Nephron progenitor cell (in vitro differentiated cells): ENCODE data around the gene DHRS7.

Experiments
- DNase-seq: peaks from one replicate; pipeline ENCODE4 v3.0.0; 2021
- H3K27ac Mint-ChIP-seq: 2 replicates; pipeline ENCODE4 v1.8.0; 2021; ENCODE audit warnings: mild to moderate bottlenecking, moderate library complexity, mixed read lengths
- H3K27me3 Mint-ChIP-seq: 2 replicates; pipeline ENCODE4 v1.8.0; 2021; ENCODE audit warnings: mild to moderate bottlenecking, low read depth, mixed read lengths; ENCODE audit not compliant: poor library complexity
- H3K36me3 Mint-ChIP-seq: 2 replicates; pipeline ENCODE4 v1.8.0; 2021; ENCODE audit warnings: low read depth, mixed read lengths
- H3K4me1 Mint-ChIP-seq: 2 replicates; pipeline ENCODE4 v1.8.0; 2021; ENCODE audit warnings: mixed read lengths
- H3K4me3 Mint-ChIP-seq: 2 replicates; pipeline ENCODE4 v1.8.0; 2021; ENCODE audit warnings: mild to moderate bottlenecking, moderate library complexity, mixed read lengths
- H3K9me3 Mint-ChIP-seq: 2 replicates; pipeline ENCODE4 v1.8.0; 2021; ENCODE audit warnings: mild to moderate bottlenecking, moderate library complexity, mixed read lengths
- TF ChIP-seq, protein P1 (sequence below): fragments of 200-600 bp; sonication (generic); IDR thresholded peaks from 2 replicates; pipeline ENCODE4 v1.5.0; 2021; ENCODE audit warnings: antibody characterized with exemption

The DHRS7 gene

DNA sequence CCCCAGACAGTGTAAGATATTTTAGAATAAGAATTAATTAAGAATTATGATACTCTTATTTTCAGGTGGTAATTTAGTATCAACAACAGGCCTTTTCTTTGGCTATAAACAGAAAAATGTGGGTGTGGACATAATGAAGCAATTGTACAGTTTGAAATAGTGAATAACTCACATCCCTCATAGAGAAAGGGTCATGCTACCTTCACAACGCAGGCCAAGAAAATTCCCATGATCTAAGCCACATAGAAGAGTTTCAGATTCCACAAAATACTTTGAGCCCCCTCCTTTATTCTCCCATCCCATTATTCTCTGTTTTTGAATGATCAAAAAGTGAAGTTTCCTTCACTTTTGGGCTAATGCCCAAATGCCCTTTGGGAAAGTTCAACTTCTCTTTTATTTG, 23.5 kb upstream of the DHRS7 start:
- TF ChIP-seq, protein P1, sequence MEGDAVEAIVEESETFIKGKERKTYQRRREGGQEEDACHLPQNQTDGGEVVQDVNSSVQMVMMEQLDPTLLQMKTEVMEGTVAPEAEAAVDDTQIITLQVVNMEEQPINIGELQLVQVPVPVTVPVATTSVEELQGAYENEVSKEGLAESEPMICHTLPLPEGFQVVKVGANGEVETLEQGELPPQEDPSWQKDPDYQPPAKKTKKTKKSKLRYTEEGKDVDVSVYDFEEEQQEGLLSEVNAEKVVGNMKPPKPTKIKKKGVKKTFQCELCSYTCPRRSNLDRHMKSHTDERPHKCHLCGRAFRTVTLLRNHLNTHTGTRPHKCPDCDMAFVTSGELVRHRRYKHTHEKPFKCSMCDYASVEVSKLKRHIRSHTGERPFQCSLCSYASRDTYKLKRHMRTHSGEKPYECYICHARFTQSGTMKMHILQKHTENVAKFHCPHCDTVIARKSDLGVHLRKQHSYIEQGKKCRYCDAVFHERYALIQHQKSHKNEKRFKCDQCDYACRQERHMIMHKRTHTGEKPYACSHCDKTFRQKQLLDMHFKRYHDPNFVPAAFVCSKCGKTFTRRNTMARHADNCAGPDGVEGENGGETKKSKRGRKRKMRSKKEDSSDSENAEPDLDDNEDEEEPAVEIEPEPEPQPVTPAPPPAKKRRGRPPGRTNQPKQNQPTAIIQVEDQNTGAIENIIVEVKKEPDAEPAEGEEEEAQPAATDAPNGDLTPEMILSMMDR: no peak
- no peak for DNase-seq
- peaks cover 9% of the 10 kb centered on the region for H3K4me1 Mint-ChIP-seq
- H3K36me3 Mint-ChIP-seq: no peaks in the 10 kb centered on the region
- H3K27me3 Mint-ChIP-seq: peaks cover 7% of the 10 kb centered on the region
- no peak overlapping the region for H3K4me3 Mint-ChIP-seq
- H3K9me3 Mint-ChIP-seq: no peaks in the 10 kb centered on the region
- no peak overlapping the region for H3K27ac Mint-ChIP-seq

DNA sequence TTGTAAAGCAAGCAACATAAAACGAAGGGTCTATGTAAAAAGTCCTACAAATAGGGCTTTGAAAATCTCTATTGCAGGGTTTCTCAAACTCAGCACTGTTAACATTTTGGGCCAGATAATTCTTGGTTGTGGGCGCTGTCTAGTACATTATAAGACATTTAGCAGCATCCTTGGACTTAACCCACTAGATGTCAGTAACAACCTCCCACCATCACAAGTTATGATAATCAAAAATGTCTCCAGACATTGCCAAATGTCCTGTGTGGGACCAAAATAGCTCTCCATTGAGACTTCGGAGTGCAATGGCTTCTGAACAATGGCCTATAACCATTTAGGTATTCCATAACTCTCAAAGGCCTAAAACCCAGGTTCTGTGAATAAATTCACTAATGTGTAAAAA, 22.9 kb upstream of the DHRS7 start:
- H3K27ac Mint-ChIP-seq: no peak overlapping the region

DNA sequence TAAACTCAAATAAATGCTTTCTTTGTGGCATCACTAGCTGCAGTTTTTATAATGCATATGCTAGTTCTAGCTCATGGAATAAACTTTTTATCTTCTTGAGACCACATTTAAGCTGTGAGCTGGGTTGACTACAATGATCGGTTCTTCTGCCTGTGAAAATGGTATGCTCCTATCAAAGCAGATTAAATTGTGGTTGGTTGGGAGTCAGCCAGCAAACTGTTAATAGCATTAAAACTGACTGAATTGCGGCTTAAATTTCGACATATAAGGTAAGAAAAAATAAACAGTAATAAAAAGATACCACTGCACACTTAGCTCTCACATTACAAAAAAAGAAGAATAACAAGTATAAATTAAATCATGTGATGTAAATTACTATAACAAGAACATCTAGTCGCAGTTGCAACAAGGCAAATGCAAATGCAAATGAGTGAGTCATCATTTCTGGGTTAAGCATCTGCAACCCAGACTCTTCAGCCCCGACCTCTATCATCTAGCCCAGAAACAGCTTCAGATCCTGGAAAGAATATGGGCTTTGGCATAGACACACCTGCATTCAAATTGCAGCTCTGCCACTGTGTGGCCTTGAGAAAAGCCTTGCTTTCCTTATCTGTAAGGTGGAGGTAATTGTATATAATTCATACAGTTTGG, 19.8 kb upstream of the DHRS7 start:
- no peak for DNase-seq
- no peaks in the 10 kb centered on the region for H3K36me3 Mint-ChIP-seq
- peaks cover 10% of the 10 kb centered on the region for H3K4me1 Mint-ChIP-seq
- H3K27me3 Mint-ChIP-seq: peaks cover 7% of the 10 kb centered on the region
- TF ChIP-seq, protein P1: no peak
- no peak overlapping the region for H3K27ac Mint-ChIP-seq
- no peak overlapping the region for H3K4me3 Mint-ChIP-seq
- no peaks in the 10 kb centered on the region for H3K9me3 Mint-ChIP-seq

More for the DNA sequence above, 22.9 kb upstream of the DHRS7 start:
- TF ChIP-seq, protein P1: no peak
- no peak for DNase-seq
- Mint-ChIP-seq H3K4me3 (no peak overlapping the region), H3K36me3 (no peaks in the 10 kb centered on the region), H3K9me3 (no peaks in the 10 kb centered on the region), H3K4me1 (peaks cover 10% of the 10 kb centered on the region), H3K27me3 (peaks cover 7% of the 10 kb centered on the region)

DNA sequence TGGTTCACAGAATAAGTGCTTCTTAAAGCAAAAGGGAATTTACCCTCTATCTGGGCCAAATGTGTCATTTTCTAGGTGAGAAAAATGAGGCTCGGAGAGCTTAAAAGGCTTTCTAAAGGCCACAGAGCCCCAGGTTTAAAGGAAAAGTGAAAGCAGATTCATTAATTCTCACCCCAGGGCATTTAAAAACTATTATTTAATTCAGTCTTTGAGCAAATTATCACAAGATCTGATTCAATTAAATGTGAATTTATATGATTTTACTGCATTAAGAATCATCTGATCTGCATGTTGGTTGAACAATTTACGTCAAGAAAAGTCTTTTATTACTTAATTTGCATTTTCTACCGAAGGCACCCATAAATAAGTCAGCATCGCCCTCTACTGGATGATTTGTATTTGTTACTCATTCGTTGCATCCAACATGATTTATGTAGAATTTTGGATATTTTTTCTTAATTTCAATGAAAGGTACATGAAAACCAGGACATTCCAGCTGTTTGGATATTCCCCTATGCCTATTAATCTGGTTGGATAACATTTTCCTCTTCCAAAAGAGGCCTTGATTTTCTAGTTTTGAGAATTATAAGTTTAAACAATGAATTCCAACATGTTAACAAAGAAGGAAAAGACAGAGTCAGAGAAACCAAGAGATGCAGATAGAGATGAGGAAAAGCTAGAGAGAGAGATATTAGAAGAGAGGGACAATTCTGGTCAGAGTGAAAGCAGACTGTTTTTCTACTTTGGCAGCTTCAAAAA, 19.1 kb upstream of the DHRS7 start:
- H3K27ac Mint-ChIP-seq: no peak overlapping the region
- TF ChIP-seq, protein P1: peak; percentile 75
- no peaks in the 10 kb centered on the region for H3K36me3 Mint-ChIP-seq
- H3K4me1 Mint-ChIP-seq: peaks cover 10% of the 10 kb centered on the region
- no peaks in the 10 kb centered on the region for H3K9me3 Mint-ChIP-seq
- H3K4me3 Mint-ChIP-seq: peak overlapping the region; percentile 63
- H3K27me3 Mint-ChIP-seq: peaks cover 7% of the 10 kb centered on the region
- DNase-seq: peak; percentile 16

DNA sequence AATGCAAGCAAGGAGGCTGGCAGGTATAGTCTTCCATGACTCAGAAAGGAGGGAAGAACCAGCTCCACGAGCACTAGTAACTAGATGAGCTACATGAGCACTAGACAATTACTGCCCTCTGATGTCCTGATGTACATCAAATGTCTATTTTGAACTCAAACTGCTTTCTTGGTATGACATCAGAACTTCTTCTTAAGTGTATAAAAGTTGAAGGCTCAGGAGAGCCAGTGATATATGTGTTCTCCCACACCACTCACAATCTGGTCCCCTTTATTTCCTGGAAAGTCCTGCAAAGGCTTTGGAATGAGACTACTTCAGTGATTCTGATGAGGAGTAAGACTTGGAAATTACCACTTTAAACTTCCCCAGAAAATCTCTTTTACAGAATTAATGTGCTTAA, 18.5 kb upstream of the DHRS7 start:
- DNase-seq: no peak
- H3K9me3 Mint-ChIP-seq: no peaks in the 10 kb centered on the region
- H3K27ac Mint-ChIP-seq: no peak overlapping the region
- no peaks in the 10 kb centered on the region for H3K36me3 Mint-ChIP-seq
- peak overlapping the region; percentile 5 for H3K4me3 Mint-ChIP-seq
- TF ChIP-seq, protein P1: no peak
- peaks cover 5% of the 10 kb centered on the region for H3K27me3 Mint-ChIP-seq
- peaks cover 10% of the 10 kb centered on the region for H3K4me1 Mint-ChIP-seq
